Activated T-cell treated with anti-CD3 and anti-CD28 coated beads for 48 hours (primary cell): Measurements from ENCODE around the gene GPATCH11.

Experiments
- DNase-seq: peaks from one replicate; pipeline ENCODE4 v3.0.0-alpha.2; 2020; ENCODE audit warnings: low read depth

Gene GPATCH11

DNA sequence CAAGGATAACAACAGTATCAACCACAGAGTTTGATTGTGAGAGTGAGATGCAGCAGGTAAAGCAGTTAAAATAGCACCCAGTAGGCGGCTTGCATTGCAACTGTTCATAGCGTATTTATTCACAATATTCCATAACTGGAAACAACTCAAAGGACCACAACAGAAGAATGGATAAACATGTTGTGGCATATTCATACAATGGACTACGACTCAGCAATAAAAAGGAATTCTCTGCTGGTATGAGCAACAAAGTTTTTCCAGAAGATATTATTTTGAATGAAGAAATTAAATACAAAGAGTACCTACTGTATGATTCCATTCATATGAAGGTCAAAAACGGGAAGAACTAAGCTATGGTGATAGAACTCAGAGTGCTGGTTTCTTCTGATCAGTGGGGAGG lies 25.2 kb downstream of the GPATCH11 start:
- no peak for DNase-seq

DNA sequence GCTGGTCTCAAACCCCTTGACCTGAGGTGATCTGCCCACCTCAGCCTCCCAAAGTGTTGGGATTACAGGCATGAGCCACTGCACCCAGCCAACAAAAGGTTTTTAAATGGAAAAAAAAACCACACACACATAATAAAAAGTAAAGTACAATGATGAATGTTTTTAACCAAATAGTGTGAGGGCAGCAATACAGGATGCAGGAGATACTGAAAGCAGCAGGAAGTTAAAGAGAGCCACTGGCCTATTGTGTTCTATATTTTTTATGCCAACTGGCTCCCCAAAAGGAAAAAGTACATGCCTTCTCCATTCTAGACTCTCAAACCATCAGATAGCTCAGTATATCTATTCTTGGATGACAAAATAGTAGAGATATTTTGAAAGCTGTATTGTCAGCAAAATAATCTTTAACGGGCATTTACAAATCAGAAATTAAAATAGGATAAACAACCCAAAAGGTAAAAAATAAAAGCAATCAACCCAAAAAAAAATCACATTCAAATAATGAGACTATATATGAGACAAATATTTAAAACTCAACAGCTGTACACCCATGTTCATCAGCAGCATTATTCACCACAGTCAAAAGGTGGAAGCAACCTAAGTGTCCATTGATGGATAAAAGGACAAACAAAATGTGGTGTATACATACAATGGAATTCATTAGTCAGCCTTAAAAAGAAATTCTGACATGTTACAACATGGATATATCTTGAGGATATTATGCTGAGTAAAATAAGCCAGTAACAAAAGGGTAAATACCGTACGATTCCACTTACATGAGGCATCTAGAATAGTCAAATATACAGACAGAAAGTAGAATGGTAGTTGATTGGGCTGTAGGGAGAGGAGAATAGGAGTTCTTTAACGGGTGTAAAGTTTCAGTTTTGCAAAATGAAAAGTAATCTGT lies 26.2 kb downstream of the GPATCH11 start:
- no peak for DNase-seq

DNA sequence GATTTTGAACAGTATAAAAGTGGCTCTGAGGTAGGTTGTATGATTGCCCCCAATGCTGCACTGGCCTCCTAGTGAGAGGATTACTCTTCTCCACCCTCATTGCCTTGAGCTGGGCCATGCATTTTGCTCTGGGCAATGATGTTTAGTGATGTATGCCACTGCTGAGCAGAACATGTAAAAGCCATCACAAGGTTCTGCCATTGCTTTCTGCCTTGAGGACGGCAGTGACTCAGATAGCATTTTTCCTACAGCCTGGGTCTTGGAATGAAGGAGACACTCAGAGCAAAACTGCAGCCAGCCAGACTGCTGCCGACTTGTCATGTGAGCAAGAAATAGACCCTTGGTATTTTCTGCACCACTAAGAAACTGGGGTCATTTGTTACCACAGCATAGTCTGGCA lies 27.6 kb downstream of the GPATCH11 start:
- DNase-seq = no peak

DNA sequence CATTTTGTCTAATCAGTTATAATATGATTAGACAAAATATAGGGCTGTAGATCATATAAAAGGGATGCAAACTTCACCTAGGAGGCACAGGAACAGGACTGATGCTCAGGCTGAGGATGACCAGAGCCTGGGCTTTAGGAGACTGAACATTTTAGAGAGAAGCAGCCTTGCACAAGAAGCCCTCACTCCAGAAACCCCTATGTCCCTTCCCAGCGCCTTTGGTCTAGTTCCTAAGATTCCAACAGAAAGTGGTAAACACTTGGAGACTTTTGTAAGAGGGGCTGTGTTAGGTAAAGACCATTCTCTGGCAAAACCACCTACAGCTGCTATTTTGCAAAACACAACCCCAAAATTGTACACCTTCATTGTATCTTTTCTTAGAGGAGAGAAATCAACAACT lies 33.2 kb downstream of the GPATCH11 start:
- DNase-seq = no peak

DNA sequence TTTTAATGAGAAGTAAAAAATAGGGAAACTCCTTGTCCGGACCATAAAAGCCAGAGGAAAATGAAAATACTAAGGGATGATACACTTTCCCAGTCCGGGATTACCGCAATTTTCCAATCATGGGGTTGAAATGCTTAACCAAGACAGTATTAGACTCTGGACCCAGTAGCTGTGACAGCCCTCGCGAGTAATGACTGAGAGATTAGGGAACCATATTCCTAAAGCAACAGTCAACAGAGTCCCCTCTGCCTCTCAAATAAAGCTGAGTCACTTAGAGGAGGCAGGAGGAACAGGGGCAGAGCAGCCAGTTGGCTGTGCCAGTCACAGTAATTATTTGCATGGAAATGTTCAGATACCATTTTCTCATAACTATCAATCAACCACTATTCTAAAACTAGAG lies 34.8 kb downstream of the GPATCH11 start:
- DNase-seq = no peak

DNA sequence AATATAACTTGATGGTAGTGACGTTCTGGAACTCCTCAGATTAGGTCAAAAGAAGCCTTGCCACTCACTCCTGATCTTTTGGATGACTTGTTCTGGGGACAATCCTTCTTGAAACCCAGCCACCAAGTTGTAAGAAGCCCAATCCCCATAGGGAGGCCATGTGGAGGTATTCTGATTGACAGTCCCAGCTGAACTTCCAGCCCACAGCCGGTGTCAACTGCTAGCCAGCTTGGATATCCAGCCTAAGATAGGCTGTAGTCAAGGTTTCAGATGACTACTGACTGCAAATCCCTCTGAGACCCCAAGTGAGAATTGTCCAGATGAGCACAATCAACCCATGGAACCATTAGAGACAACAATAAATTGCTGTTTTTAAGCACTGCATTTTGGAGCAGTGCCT lies 41.1 kb downstream of the GPATCH11 start:
- no peak for DNase-seq

DNA sequence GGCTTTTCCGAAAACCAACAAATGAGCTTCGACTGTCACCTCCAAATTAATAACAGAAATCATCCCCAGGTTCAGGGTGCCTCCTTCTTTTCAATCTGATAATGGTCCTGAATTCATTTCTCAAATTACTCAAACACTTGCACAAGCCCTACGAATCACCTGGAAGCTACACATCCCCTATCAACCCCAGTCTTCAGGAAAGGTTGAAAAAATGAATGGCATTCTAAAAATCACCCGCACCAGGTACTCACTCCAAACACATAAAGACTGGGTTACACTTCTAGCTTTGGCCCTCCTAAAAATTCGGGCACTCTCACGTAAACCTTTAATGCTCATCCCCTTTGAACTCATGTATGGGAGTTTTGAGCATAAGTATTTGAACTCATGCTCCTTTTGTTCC lies 48.6 kb downstream of the GPATCH11 start:
- DNase-seq = no peak

DNA sequence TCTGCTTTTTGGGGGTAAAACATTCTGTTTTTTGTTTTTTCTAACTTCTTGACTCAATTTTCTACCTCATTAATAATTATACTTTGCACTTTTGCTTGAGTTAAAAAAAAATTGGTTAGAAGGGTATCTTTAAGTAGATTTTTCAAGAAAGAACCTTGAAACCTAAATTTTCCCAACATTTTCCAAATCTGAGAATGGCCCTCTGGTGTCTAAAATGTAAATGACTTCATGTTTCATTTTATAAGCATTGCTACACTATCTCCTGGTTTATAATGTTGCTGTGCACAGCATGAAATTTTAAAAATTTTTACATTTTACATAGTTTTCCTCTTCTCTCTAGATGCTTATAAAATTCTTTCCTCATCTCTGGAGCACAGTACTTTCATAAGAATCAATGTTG lies 58.2 kb downstream of the GPATCH11 start:
- DNase-seq = no peak

DNA sequence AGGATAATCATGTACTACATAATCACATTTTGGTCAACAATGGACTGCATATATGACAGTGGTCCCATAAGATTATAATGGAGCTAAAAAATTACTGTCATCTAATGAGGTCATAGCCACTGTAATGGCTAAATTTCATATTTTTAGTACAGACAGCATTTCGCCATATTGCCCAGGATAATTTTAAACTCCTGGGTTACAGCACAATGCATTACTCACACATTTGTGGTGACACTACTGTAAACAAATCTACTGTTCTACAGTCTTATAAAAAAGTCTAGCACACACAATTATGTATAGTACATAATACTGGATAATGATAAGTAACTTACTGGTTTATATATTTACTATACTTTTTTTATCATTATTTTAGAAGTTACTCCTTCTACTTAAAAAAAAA lies 59.7 kb downstream of the GPATCH11 start:
- DNase-seq = no peak

DNA sequence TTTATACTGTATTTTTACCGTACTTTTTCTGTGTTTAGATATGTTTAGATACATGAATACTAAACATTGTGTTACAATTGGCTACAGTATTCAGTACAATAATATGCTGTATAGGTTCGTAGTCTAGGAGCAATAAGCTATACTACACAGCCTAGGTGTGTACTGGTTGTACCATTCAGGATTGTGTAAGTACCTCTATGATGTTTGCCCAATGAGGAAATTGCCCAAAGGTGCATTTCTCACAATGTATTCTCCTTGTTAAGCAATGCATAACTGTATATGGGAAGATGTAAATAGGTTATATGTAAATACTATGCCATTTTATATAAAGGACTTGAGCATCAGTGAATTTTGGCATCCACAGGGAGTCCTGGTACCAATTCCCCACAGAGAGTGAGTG lies 61.7 kb downstream of the GPATCH11 start:
- DNase-seq = no peak

DNA sequence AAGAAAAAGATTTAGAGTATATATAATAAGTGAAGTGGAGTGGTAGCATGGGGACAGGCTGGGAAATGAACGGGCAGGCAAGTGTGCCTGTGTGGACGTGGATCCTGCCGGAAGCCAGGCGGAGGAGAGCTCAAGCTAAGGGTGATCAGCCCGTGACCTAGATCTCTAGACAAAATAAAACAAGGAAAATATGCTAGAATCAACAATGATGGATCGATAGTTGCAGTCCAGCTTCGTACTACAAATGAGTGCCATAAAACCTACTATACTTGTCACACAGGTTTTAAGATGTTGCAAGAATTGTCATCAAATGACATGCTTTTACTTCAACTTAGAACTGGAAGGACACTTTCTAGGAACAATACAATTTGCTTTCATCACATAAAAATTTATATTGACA lies 64.0 kb downstream of the GPATCH11 start:
- DNase-seq = no peak
